ENCODE measurements around the gene AGPS. TPM values are rescaled to one million over a fixed set of nuclear protein-coding genes. Genes with fewer than 3 reads are reported as not detected.

AGPS gene
- total RNA-seq, 3 donors from 2014 or later (not counting 1 experiment from before 2014, with no cell fraction given): 27.4 to 36.0 (median 35.6) TPM

GRCh38 chr2:177545143-177545542, 152.6 kb downstream of the AGPS start:
- Histone ChIP-seq H3K9me3 (ENCODE audit: control insufficient read depth, insufficient read depth, low read length) (no peaks in the 10 kb centered on the region), H3K4me3 (ENCODE audit: low read length) (no peak overlapping the region), H3K27ac (ENCODE audit: low read length) (no peak overlapping the region), H3K27me3 (ENCODE audit: control insufficient read depth, insufficient read depth, low read length) (no peaks in the 10 kb centered on the region), H3K4me1 (ENCODE audit: control insufficient read depth, insufficient read depth, low read length) (no peaks in the 10 kb centered on the region), H3K36me3 (ENCODE audit: control insufficient read depth, insufficient read depth, low read length) (no peaks in the 10 kb centered on the region)
- no peaks in the 10 kb centered on the region for H3K4me1 Mint-ChIP-seq
- H3K27me3 Mint-ChIP-seq (ENCODE audit: low read depth in 2 of 2): no peaks in the 10 kb centered on the region
- ATAC-seq (no peak), DNase-seq (no peak)
- intact Hi-C loops (cut with micrococcal nuclease): no loop called here
- TF ChIP-seq CTCF (IDR thresholded peaks at IDR 0.05): no peak
- no peak overlapping the region for H3K4me3 Mint-ChIP-seq
- H3K36me3 Mint-ChIP-seq: no peaks in the 10 kb centered on the region
- no peak overlapping the region for H3K27ac Mint-ChIP-seq
- 74% methylated on average over 3 of the region's 3 CpGs for WGBS (ENCODE audit: insufficient coverage)
- no peaks in the 10 kb centered on the region for H3K9me3 Mint-ChIP-seq

DNA sequence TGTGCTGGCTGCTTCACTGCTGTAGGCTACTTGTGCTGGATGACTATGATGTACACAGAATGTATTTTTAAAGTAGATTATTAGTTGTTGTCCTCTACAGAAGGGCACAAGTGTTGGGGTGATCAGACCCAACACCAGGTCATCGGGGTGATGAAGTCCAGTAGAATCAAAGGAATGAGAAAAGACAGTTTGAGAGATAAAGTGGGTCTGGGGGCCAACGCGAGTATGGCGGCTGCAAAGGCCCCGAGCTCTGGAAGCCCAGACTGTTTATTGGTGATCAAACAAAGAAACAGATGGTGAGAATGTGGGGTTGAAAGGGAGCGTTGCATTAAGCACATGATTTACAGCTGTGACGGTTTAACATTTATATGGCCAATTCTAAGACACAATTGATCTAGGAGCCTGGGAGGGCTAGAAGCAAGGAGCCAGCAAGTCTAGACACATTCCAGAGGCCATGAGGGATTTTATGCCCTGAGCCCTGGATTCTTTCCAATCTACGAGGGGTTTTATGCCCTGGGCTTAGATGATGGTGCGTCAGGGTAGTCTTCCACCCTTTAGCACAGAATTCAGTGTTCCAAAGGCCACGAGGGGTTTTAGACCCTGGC, 153.5 kb downstream of the AGPS start:
- intact Hi-C loops (cut with micrococcal nuclease): no loop called here
- 97% methylated on average over 9 of the region's 10 CpGs for whole genome bisulfite sequencing (ENCODE audit: insufficient coverage)
- Histone ChIP-seq H3K9me3 (ENCODE audit: control insufficient read depth, insufficient read depth, low read length) (no peaks in the 10 kb centered on the region), H3K27me3 (ENCODE audit: control insufficient read depth, insufficient read depth, low read length) (no peaks in the 10 kb centered on the region), H3K36me3 (ENCODE audit: control insufficient read depth, insufficient read depth, low read length) (no peaks in the 10 kb centered on the region), H3K4me3 (ENCODE audit: low read length) (no peak overlapping the region), H3K27ac (ENCODE audit: low read length) (no peak overlapping the region), H3K4me1 (ENCODE audit: control insufficient read depth, insufficient read depth, low read length) (no peaks in the 10 kb centered on the region)
- Mint-ChIP-seq H3K27ac (no peak overlapping the region), H3K27me3 (ENCODE audit: low read depth in 2 of 2) (no peaks in the 10 kb centered on the region), H3K4me3 (no peak overlapping the region), H3K36me3 (no peaks in the 10 kb centered on the region), H3K9me3 (no peaks in the 10 kb centered on the region), H3K4me1 (no peaks in the 10 kb centered on the region)
- no peak for TF ChIP-seq CTCF (IDR thresholded peaks at IDR 0.05)
- DNase-seq (no peak), ATAC-seq (no peak)

DNA sequence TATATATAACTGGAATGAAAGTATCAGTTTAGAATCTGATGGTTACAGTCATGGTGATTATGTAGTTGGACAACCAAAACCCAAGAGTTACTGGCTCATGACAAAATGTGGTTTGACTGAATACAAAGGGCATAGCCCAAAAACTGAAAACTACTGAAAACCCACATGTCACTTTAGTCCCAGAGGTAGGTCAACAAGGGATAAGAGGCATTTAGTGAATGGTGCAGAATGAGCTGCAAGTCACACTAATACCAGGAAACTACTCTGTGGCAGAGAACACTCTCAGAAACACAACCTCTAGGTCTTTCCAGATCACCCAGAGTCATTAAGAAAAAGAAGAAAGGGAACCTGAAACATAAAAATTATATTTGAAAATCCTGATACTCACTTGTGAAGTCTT, 154.5 kb downstream of the AGPS start:
- intact Hi-C loops (cut with micrococcal nuclease): no loop called here
- Histone ChIP-seq H3K4me1 (ENCODE audit: control insufficient read depth, insufficient read depth, low read length) (peaks cover 4% of the 10 kb centered on the region), H3K36me3 (ENCODE audit: control insufficient read depth, insufficient read depth, low read length) (no peaks in the 10 kb centered on the region), H3K4me3 (ENCODE audit: low read length) (no peak overlapping the region), H3K27ac (ENCODE audit: low read length) (no peak overlapping the region), H3K9me3 (ENCODE audit: control insufficient read depth, insufficient read depth, low read length) (no peaks in the 10 kb centered on the region), H3K27me3 (ENCODE audit: control insufficient read depth, insufficient read depth, low read length) (no peaks in the 10 kb centered on the region)
- Mint-ChIP-seq H3K36me3 (no peaks in the 10 kb centered on the region), H3K27me3 (ENCODE audit: low read depth in 2 of 2) (no peaks in the 10 kb centered on the region), H3K9me3 (no peaks in the 10 kb centered on the region), H3K4me3 (no peak overlapping the region), H3K27ac (no peak overlapping the region), H3K4me1 (no peaks in the 10 kb centered on the region)
- ATAC-seq (no peak), DNase-seq (no peak)
- TF ChIP-seq CTCF (IDR thresholded peaks at IDR 0.05): no peak

DNA sequence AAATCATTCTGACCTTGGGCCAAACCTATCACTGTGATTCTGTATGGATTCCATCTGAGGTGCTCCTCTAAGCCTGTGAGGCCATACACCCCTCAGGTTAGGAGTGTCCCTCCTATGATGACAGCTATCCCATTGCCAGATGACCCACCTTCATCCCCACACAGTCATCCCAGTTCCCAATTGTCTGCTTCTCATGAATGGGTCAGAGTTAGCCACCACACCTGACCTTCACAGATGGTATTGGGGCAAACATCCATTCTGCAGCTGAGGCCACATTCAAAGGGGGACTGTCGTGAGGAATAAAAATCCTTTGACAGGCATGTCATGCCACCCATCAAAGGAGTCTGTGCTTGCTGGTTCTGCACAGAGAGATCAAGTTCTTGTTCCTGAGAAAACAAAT, 155.2 kb downstream of the AGPS start:
- peaks cover 4% of the 10 kb centered on the region in 2 donors for H3K4me1 Mint-ChIP-seq
- ATAC-seq (no peak), DNase-seq (no peak)
- H3K4me3 ChIP-seq (ENCODE audit: low read length): no peak overlapping the region
- H3K4me3 Mint-ChIP-seq: no peak overlapping the region
- no peak overlapping the region for H3K27ac ChIP-seq (ENCODE audit: low read length)
- H3K36me3 Mint-ChIP-seq: peaks cover 3% of the 10 kb centered on the region
- WGBS (ENCODE audit: insufficient coverage): 89% methylated on average over 1 of the region's 1 CpG
- peaks cover 8% of the 10 kb centered on the region for H3K4me1 ChIP-seq (ENCODE audit: control insufficient read depth, insufficient read depth, low read length)
- H3K36me3 ChIP-seq (ENCODE audit: control insufficient read depth, insufficient read depth, low read length): no peaks in the 10 kb centered on the region
- H3K27ac Mint-ChIP-seq: no peak overlapping the region
- intact Hi-C loops (cut with micrococcal nuclease): no loop called here
- no peak for TF ChIP-seq CTCF (IDR thresholded peaks at IDR 0.05)
- H3K9me3 ChIP-seq (ENCODE audit: control insufficient read depth, insufficient read depth, low read length): no peaks in the 10 kb centered on the region
- no peaks in the 10 kb centered on the region for H3K27me3 Mint-ChIP-seq (ENCODE audit: low read depth in 2 of 2)
- no peaks in the 10 kb centered on the region for H3K9me3 Mint-ChIP-seq
- no peaks in the 10 kb centered on the region for H3K27me3 ChIP-seq (ENCODE audit: control insufficient read depth, insufficient read depth, low read length)

All from natural killer cell (primary cell).